Adipose tissue (tissue), 3 donors: Measurements from ENCODE around the gene EHD2. TPM values are rescaled to one million over a fixed set of nuclear protein-coding genes. Genes with fewer than 3 reads are reported as not detected.
"Not testable (repeated sequence)": the region's sequence is repeated elsewhere in the genome, so short reads cannot be mapped to it uniquely, and the experiment has no call there.

Experiments used
- H3K27ac ChIP-seq: one replicate; pipeline ENCODE4 v1.5.1; 2013; ENCODE audit warnings: low read depth, low read length
- WGBS, 3 donors: extraction: QIAGEN DNeasy Blood & Tissue Kit; methylation state at CpG; one replicate each; pipeline ENCODE4 v1.1.7; 2013; 5-methylcytosine and 5-hydroxymethylcytosine counted together
- polyA plus RNA-seq, 3 donors: library from polyadenylated mRNA; stranded (reverse); fragments of 200-250 nt; gene quantifications; one replicate each; pipeline ENCODE4 v1.2.3, GENCODE V29; 2013
- donor health status: healthy with polysubstance abuse.
- donor health status: Bipolar disorder and iron deficiency.
- donor health status: healthy.

Gene EHD2, protein sequence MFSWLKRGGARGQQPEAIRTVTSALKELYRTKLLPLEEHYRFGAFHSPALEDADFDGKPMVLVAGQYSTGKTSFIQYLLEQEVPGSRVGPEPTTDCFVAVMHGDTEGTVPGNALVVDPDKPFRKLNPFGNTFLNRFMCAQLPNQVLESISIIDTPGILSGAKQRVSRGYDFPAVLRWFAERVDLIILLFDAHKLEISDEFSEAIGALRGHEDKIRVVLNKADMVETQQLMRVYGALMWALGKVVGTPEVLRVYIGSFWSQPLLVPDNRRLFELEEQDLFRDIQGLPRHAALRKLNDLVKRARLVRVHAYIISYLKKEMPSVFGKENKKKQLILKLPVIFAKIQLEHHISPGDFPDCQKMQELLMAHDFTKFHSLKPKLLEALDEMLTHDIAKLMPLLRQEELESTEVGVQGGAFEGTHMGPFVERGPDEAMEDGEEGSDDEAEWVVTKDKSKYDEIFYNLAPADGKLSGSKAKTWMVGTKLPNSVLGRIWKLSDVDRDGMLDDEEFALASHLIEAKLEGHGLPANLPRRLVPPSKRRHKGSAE
- polyA plus RNA-seq: 100 to 1,000 TPM in 2 of 3 donors, 10 to 100 TPM in 1; 32.7 to 202 (median 129) TPM

DNA sequence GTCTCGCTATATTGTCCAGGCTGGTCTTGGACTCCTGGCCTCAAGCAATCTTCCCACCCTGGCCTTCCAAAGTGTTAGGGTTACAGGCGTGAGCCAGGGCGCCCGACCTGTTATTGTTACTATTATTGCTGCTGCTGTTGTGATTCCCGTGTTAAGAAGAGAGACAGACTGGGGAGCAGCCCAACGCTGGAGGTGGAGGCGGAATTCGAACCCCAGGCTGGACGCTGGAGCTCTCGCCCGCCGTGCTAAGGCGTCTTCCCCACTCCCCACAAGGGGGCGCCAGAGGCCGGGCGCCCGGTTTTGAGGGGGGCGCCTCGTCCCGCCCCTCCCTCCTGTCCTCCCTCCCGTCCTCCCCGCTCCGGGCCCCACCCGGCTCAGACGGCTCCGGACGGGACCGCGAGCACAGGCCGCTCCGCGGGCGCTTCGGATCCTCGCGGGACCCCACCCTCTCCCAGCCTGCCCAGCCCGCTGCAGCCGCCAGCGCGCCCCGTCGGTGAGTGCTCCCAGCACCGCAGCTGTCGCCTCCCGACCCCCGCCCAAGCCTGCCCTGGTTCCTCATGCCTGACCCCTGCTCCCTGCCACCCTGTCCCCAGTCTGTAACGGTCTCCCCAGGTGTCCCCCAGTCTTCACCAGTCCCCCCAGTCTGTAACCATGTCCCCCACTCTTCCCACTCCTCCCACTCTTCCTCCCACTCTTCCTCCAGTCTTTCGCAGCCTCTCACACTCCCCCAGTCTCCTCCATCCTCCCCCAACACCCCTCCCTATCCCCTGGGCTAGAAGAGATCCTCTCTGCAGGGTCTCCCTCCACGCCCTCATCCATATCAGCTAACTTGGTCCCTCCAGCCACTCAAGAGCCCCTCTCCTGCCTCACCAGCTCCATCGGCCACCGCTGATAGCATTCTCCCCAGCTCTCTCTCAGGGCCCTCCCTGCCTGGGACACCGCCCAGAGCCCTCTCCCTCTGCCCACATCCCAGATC lies at the start of gene EHD2:
Gene EHD2, plus strand, starts transcription at position 377 of the 976 bp plus-strand sequence. CDS start 3,191 bp downstream, outside the sequence.
- H3K27ac ChIP-seq: no peak within 1 kb of the TSS
- 5 to 10% (median 6%) methylated on average over 31 to 52 of the region's 52 CpGs for WGBS, 3 donors

DNA sequence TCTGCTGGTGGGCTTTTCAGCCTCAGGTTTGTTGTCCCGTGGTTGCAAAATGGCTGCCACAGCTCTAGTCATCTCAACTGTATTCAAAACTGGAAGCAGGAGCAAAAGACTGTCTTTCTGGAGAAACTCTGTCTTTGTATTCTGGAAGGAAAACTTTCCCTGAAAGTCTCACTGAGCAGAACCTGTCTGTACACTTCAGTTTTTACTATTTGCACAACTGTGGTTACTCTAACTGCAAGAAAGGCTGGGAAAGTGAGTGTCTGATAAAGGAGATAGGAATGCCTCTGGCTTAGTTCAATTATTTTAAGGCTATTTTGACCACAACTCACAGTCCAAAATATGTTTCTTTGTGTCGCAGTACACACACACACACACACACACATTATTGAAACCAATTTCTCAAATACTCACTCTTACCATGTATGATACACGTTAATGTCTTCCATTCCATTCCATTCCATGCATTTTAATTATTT lies 49.7 kb upstream of the EHD2 start:
- WGBS, 3 donors: 66 to 73% (median 73%) methylated on average over 3 of the region's 3 CpGs
- peak overlapping the region; percentile 67 for H3K27ac ChIP-seq

DNA sequence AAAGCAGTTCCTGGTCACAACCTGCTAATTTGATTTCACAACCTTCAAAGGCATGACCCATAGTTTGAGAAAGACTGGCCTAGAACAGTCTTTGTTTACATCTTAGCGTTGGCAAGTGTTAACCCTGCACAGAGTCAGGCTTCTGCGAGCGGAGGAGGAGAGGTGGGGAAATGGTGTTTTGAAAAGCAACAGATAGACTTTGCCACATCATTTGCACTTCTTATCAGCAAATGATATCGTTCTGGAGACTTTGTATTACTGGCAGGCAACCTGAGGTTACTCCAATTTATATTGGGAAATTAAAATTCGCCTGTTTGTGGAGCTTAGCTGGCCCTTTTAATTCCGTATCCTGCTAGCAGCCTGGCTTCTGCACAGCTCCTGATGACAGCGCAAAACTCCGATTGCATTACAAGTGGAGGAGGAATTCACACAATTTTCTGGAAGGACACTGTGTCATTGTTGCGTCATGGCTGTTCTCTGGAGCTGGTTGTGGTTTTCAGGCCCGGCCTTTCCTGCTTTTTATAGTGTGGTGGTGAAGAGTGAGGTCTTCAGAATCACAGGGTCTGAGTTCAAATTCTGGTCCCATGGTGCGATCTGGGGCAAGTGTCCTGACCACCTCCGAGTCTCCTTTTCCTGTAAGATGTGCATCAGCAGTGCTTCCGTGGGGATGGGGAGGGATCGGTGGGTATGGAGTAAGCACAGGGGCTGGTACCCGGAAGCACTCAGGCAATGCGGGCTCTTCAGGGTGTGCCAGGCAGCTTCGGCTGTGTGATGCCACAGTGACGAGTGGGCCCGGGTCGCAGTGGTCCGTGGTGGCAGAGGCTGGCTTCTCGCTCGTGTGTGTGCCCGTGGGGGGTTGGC lies 49.1 kb upstream of the EHD2 start:
- H3K27ac ChIP-seq: peak overlapping the region; percentile 19
- WGBS, 3 donors: 56 to 65% (median 59%) methylated on average over 24 of the region's 24 CpGs

DNA sequence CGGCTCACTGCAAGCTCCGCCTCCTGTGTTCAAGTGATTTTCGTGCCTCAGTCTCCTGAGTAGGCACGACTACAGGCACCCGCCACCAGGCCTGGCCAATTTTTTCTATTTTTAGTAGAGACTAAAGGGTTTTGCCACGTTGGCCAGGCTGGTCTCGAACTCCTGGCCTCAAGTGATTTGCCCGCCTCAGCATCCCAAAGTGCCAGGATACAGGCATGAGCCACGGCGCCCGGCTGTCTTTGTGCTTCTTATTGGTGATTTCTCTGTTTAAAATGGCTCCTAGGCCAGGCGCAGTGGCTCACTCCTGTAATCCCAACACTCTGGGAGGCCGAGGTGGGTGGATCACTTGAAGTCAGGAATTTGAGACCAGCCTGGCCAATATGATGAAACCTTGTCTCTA lies 44.7 kb upstream of the EHD2 start:
- H3K27ac ChIP-seq: not testable (repeated sequence)
- 89 to 91% (median 90%) methylated on average over 13 of the region's 13 CpGs for WGBS, 3 donors

DNA sequence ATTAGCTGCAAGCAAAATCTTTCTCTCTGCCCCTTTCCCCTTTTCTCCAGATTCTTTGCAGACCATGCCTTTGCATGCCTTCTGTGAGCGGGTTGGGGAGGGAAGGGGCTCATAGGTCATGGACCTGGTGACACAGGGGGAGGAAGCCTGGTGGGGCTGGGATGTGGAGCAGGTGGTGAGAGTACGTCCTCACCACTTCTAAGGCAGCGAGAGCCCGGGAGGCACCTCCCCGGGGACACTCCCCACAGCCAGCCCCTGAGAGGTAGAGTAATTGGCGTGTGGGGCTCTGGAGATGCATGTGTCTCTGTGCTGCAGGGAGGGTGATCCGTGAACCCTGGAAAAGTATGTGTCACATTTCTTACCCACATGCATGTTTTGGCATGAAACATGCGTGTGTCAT lies 42.5 kb upstream of the EHD2 start:
- H3K27ac ChIP-seq: no peak overlapping the region
- WGBS, 3 donors: 92 to 100% (median 98%) methylated on average over 8 of the region's 8 CpGs

DNA sequence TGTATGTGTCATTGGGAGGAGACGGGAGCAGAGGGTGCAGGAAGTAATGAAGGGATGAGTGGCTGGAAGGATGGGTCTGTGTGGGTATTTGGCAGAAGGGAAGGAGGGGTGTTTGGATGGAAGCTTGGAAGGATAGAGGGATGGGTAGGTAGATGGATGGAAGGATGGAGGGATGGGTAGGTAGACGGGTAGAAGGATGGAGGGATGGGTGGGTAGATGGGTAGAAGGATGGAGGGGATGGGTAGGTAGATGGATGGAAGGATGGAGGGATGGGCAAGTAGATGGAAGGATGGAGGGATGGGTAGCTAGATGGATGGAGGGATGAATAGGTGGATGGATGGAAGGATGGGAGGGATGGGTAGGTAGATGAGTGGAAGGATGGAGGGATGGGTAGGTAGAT lies 41.7 kb upstream of the EHD2 start:
- H3K27ac ChIP-seq: no peak overlapping the region
- 97 to 100% (median 99%) methylated on average over 2 of the region's 2 CpGs for WGBS, 3 donors

DNA sequence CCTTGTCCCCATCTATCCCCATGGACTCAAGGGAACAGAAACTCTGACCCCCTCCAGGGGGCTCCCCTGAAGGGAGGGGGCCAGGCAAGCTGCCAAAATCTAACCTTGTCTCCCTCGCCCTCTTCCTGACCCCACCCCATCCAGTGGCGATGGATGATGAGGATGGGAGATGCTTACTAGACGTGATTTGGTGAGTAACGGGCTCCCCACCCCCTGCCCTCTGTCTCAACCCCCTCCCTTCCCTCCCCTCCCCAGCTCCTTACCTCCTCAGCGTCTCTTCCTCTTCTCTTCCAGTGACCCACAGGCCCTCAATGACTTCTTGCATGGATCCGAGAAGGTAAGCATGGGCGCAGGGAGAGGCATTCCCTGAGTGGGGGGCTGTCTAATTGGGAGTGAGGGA lies 39.8 kb upstream of the EHD2 start:
- WGBS, 3 donors: 91 to 95% (median 93%) methylated on average over 6 to 7 of the region's 7 CpGs
- no peak overlapping the region for H3K27ac ChIP-seq

DNA sequence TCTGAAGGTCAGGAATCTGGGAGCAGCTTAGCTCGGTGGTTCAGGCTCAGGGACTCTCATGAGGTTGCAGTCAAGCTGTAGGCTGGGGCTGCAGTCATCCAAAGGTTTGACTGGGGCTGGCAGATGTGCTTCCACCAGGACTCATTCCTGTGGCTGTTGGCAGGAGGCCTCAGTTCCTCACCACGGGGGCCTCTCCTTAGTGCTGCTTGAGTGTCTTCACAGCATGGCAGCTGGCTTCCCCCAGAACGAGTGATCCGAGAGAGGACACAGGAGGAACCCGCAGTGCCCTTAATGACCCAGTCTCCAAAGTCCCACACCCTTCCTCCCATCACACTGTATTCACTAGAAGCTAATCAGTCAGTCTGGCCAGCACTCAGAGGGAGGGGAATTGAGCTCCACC lies 38.7 kb upstream of the EHD2 start:
- 78 to 93% (median 90%) methylated on average over 5 of the region's 5 CpGs for WGBS, 3 donors
- no peak overlapping the region for H3K27ac ChIP-seq

DNA sequence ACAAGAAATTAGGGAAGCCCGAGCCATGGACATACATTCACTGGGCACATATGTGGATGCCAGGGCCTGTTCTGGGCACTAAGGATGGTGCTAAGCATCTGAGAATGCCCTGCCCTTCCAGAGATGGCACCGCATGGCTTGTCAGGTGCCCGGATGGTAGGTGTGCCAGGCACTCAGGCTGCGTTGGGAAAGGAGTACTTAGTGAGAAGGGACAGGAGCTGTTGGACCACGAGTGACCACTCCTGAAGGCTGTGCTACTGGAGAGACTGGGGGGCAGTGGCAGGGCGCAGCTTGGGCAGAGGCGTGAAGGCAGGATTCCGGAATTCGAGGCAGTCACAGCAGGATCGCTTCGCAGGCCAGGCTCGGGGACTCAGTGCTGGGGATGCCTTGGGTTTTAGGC lies 38.0 kb upstream of the EHD2 start:
- 91 to 94% (median 94%) methylated on average over 12 of the region's 12 CpGs for WGBS, 3 donors
- no peak overlapping the region for H3K27ac ChIP-seq

DNA sequence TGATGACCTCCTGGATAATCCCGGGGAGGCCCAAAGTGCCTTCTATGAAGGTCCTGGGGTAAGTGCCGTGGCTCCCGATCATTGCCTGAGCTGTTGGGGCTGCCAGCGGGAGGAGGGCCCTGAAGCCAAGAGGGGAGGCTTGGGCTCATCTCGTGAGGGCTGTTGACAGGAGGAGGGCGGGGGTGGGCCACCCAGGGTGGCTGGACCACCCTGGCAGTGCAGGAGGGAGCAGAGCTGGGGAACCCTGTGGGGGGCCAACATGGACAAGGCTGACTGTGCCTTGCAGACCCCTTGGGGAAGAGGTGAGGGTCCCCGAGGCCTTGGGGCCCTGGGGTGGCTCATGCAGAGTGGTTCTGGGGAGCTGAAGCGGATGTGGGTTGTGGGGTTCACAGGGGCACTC lies 37.4 kb upstream of the EHD2 start:
- no peak overlapping the region for H3K27ac ChIP-seq
- WGBS, 3 donors: 88 to 92% (median 89%) methylated on average over 8 of the region's 8 CpGs

DNA sequence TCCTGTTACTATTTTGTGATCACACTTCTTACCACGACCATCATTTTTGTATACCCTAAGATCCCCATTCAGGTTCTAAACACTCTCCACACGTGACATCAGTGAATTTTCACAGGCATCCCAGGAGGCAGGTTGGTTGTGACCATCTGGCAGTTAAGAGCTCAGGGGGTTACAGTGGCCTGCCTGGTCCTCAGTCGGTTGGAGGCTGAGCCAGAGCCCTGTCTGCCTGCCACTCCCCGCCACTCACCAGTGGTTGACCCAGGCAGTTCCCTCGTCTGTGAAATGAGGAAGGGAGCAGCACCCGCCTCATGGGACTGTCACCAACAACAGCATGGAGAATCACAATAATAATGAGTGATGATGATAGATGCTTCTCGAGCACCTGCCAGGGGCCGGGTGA lies 36.4 kb upstream of the EHD2 start:
- H3K27ac ChIP-seq: no peak overlapping the region
- 84 to 87% (median 84%) methylated on average over 8 of the region's 8 CpGs for WGBS, 3 donors

DNA sequence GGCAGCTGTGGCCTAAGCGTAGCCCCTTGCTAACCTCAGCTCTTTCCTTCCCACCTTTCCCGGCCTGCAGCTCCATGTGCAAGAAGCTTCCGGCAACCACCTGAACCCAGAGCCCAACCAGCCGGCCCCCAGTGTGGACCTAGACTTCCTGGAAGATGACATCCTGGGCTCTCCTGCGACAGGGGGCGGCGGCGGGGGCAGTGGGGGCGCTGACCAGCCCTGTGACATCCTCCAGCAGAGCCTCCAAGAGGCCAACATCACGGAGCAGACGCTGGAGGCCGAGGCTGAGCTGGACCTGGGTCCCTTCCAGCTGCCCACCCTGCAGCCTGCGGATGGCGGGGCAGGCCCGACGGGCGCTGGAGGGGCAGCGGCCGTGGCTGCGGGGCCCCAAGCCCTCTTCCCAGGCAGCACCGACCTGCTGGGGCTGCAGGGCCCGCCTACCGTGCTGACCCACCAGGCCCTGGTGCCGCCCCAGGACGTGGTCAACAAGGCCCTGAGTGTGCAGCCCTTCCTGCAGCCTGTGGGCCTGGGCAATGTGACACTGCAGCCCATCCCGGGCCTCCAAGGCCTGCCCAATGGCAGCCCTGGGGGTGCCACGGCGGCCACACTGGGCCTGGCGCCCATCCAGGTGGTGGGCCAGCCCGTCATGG lies 33.8 kb upstream of the EHD2 start:
- H3K27ac ChIP-seq: no peak overlapping the region
- WGBS, 3 donors: 89 to 93% (median 90%) methylated on average over 24 to 30 of the region's 30 CpGs

DNA sequence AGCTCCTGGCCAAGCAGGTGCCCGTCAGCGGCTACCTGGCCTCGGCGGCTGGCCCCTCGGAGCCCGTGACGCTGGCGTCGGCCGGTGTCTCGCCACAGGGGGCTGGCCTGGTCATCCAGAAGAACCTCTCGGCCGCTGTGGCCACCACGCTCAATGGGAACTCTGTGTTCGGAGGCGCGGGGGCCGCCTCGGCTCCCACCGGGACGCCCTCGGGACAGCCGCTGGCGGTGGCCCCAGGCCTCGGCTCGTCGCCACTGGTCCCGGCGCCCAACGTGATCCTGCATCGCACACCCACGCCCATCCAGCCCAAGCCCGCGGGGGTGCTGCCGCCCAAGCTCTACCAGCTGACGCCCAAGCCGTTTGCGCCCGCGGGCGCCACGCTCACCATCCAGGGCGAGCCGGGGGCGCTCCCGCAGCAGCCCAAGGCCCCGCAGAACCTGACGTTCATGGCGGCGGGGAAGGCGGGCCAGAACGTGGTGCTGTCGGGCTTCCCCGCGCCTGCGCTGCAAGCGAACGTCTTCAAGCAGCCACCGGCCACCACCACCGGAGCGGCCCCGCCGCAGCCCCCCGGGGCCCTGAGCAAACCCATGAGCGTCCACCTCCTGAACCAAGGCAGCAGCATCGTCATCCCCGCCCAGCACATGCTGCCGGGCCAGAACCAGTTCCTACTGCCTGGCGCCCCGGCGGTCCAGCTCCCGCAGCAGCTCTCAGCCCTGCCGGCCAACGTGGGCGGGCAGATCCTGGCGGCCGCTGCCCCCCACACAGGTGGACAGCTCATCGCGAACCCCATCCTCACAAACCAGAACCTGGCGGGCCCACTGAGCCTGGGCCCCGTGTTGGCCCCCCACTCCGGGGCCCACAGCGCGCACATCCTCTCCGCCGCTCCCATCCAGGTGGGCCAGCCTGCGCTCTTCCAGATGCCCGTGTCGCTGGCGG lies 33.0 kb upstream of the EHD2 start:
- 96 to 97% (median 96%) methylated on average over 82 to 90 of the region's 90 CpGs for WGBS, 3 donors
- no peak overlapping the region for H3K27ac ChIP-seq

DNA sequence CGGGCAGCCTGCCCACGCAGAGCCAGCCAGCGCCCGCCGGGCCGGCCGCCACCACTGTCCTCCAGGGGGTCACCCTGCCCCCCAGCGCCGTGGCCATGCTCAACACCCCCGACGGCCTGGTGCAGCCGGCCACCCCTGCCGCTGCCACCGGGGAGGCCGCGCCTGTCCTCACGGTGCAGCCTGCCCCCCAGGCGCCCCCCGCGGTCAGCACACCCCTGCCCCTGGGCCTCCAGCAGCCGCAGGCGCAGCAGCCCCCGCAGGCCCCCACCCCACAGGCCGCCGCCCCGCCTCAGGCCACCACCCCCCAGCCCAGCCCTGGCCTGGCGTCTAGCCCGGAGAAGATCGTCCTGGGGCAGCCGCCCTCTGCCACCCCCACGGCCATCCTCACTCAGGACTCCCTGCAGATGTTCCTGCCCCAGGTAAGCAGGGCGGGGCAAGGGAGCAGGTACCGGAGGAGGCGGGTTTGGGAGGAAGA lies 32.3 kb upstream of the EHD2 start:
- no peak overlapping the region for H3K27ac ChIP-seq
- WGBS, 3 donors: 88 to 94% (median 92%) methylated on average over 21 to 34 of the region's 34 CpGs

DNA sequence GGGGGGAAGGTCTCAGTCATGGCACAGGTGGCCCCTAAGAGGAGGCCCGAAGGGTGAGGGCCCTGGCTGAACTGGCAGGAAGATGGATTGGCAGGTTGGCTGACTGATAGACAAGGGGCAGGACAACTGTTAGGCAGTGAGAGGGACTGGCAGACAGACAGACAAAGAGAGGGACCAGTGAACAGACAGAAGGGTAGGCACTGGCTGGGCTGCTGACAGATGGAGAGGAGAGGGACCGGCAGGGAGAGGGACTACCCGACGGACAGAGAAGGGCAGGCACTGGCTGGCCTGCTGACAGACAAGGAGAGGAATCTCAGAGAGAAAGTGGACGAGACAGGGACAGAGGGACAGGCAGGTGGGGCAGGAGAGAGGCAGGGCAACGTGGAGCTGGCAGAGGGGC lies 31.8 kb upstream of the EHD2 start:
- WGBS, 3 donors: 89 to 93% (median 92%) methylated on average over 6 of the region's 6 CpGs
- no peak overlapping the region for H3K27ac ChIP-seq

DNA sequence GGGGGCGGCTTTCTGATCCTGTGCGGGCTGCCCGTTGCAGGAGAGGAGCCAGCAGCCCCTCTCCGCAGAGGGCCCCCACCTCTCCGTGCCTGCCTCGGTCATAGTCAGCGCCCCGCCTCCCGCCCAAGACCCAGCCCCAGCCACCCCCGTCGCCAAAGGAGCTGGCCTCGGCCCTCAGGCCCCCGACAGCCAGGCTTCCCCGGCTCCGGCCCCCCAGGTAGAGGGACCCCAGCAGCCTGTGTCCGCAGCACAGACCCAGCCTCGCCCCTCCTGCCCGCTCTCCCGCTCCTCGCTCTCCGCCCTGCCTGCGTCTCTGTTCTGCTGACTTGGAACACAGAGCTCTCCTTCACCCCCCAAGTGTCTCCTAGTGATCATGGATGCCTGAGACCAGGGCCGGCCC lies 31.3 kb upstream of the EHD2 start:
- WGBS, 3 donors: 91 to 99% (median 95%) methylated on average over 21 to 23 of the region's 23 CpGs
- no peak overlapping the region for H3K27ac ChIP-seq
